Measurements from ENCODE around the gene KCNK4.
"Not testable (repeated sequence)": the region's sequence is repeated elsewhere in the genome, so short reads cannot be mapped to it uniquely, and the experiment has no call there.

The KCNK4 gene

DNA sequence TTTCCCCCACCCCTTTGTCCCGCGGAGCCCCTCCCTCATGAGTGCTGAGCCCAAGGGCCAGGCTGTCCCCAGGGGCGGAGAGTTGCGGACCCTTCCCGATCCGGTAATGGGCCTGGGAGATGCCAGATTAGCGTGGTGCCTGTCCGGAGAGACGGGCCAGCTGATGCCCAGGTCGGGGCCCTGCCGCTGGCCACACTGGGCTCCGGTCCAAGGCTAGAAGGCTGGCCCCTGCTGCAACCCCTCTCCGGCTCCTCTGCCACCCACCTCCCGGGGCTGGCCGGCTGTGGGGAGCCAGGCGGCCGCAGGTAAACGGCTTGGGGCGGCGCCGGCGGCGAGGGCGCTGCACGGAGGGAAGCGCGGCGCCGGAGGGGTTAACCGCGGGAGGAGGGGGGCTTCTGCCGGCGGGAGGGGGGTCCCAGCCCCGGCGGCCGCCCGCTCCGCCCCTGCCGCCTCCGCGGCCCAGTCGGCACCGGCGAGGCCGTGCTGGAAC lies at the start of gene KCNK4:
Gene KCNK4, plus strand, starts transcription at position 41 of the 490 bp plus-strand sequence. CDS start 1,717 bp downstream, outside the sequence.
- no peak for DNase-seq (ENCODE audit: low spot score)

DNA sequence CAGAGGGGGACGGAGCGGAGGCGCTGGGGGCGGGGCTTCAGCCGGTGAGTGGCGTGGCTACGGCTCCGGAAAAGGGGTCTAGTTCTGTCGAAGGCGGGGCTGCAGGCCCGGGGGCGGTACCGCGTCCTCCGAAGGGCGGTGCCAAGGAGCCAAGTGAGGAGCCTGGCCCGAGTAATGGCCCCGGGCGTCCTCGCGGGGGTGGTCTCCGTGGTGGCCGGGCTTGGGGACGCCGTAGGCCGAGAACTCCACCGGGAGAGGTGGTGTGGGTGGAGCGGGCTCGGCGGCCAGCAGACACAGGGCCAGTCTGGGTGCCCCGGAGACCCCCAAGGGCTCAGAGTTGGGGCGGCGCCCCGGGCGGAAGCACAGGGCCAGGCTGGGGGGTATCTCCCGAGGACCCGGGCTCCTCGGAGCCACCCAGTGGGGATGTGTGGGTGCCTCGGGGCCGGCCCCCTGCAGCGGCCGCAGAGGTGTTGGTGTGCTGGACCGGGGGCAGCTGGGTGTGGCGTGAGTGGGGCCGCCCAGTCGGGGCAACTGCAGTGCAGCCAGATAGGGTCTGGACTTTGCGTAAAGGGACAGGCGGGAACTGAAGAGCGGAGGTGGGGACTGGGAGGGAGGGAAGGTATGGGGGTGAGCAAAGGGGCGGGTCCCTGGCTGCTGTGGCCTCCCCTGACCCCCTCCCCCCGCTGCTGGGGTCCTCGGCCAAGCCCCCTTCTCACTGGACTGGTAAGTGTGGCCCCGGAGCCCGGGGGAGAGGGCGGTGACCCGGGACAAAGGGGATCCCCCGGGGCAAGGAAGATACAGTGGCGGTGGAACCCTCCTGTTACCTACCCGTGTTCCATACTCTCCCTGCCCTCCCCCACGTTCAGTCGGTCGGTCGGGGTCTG lies 49.4 kb upstream of the KCNK4 start:
- no peak for DNase-seq (ENCODE audit: low spot score)

DNA sequence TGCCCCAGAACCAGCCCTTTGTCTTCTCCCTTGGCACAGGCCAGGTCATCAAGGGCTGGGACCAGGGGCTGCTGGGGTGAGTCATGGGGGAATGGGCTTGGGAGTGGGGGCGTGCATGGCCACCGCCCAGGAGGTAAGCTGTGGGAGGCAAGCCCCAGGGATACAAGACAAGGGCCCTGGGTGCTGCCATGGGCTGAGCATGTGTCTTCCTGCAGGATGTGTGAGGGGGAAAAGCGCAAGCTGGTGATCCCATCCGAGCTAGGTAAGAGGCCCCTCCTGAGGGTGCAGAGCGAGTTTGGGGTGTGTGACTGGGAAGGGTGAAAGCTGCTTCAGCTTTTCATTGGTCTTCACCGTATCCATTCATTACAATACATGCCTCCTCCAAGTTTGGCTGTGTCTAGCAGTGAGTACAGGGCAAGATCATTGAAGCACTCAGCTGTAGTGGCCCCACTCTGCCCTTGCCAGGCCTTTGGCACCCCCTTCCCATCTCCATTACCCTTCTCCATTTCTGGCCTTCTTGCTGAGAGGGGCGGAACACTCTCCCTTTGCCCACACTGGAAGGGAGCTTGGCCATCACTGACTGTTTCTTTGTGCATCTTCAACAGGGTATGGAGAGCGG lies 47.8 kb upstream of the KCNK4 start:
- no peak for DNase-seq (ENCODE audit: low spot score)

DNA sequence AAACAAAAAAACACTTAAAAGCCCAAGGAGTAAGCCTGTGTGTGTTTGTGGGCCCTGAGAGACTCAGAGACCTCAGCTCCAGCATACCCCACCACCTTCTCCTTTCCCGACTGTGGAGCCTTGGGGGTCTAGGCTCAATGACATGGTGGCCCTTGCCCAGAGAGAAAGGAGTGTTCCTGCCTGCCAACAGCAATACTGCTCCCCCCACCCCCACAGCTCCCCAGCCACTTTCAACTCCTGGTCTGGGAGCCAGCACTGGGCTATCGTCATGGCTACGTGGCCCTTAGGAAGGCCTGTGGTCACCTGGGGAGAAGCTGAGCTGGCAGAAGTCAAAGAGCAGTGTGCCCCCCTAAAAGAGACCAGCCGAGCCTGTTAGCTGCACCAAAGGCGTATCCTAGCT lies 47.0 kb upstream of the KCNK4 start:
- no peak for DNase-seq (ENCODE audit: low spot score)

DNA sequence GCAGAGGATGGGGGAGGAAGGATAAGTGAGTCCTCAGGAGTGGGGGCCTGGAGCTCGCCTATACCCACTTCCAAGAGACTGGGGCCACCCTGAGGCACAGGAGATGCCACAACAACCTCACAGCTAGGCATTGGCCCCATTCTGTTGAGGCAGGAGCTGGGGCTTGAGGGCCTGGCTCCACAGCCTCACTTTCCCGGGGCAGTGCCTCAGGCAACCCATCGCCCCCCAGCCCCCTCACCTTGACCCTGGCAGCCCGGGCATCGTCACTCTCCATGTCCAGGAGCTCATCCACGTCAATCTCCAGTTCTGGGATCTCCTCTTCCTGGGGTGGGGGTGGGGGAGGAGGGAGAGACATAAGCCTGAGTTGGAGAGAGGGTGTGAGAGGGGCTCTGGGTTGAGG lies 46.1 kb upstream of the KCNK4 start:
- no peak for DNase-seq (ENCODE audit: low spot score)

DNA sequence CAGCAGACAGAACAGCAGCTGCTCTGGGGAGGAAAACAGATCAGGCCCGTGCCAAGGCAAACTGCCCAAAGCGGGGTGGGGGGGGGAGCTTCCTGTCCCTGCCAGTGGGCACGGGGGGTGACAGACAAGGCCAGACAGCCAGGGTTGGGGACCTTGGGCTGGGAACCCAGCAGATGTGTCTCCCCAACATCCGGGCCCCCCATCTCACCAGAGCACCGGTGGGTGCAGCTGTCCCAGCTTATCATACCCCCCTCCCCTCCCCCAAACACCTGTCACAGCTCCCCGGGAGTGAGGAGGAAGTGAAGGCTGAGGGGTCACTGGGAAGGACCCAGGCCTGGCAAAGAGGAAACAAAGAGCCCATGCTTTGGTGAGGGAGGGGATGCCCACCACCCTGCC lies 45.7 kb upstream of the KCNK4 start:
- peak; percentile 43 for DNase-seq (ENCODE audit: low spot score)

DNA sequence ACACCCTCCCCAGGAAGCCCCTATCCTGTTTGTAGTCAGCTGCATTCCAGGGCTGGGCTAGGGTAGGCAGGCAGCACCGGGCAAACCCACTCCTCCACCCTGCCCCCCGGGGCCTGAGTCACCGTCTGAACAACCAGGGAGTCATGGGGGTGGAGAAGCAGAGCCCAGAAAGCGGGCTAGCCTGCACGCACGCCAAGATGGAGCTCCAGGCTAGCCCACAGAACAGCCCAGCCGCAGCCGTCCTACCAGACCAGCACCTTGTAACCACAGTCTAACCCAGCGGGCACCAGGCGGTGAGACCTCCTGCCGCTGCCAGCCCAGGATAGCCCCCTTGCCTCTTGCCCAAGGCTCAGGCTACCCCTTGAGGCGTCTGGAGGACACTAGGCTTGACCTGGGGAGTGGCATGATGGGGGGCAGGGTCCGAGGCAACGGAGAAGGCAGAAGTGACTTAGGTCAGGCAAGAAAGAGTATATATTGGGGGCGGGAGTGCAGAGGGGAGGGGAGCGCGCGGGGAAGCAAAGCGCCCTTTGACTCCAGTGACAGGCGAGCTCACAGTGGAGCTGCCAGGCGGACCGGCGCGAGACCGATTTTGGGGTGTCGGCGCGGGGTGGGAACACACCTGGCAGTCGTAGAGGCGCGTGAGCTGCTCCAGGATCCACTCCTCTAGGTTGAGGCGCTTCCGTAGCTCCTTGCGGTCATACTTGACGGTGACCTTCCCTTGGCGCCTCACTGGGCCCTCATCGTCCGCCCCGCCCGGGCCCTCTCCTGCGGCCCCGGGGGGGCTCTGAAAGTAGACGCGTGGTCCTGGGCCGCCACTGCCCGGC lies 45.1 kb upstream of the KCNK4 start:
- DNase-seq (ENCODE audit: low spot score) = peak; percentile 74

DNA sequence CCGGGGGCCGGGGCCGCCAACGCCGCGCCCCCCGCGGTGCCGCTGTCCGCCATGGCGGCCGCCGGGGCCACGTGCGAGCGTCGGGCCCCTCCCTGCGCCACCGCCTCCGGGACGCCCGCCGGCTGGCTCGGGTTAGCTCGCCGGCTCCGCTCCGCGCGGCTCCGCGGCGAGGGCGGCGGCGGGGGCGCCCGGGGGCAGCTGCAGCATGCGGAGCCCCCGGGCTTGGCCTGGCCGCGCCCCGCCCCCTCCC lies 44.6 kb upstream of the KCNK4 start:
- not testable (repeated sequence) for DNase-seq (ENCODE audit: low spot score)

DNA sequence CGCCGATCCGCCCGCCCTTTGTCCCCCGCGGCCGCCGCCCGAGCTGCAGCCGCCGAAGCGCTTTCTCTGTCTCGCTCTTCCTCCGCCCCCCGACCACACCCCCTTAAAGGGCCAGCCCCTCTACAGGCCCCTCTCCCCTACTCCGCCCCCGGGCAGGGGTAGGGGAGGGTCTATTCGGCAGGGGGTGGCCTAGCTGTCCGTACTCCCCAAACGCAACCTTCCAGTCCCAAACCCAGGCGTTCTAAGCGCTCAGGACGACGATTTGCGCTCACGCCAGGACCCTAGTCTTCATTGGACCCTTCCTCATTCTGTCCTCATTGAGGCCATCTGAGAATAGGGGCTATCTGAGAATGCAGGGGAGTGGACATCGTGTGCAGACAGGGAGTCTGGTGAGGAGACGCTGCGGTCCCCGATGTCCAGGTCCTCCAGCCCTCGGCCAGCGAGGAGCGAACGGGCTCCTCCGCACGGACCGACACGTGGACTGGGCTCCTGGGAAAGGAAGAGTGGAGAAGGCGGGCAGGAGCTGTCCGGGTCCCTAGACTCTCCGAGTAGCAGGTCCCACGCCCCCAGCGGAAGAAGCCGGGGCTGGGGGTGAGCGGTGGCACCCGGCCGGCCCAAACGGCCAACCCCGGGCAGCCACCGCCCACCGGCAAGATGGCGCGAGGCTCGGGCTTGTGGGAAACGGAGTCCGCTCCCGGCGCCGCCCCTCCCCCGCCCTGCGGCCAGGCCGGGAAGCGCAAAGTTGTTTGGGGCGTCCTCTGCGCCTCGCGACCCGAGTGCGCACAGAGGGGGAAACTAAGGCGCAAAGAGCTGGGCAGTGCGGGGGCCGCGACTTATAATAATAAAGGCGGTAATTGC lies 44.0 kb upstream of the KCNK4 start, which contains the start of gene PPP1R14B:
Gene PPP1R14B, minus strand, starts transcription at position 73 of the 858 bp plus-strand sequence. CDS start 270 bp downstream, outside the sequence.
- DNase-seq (ENCODE audit: low spot score) = peak; percentile 76

DNA sequence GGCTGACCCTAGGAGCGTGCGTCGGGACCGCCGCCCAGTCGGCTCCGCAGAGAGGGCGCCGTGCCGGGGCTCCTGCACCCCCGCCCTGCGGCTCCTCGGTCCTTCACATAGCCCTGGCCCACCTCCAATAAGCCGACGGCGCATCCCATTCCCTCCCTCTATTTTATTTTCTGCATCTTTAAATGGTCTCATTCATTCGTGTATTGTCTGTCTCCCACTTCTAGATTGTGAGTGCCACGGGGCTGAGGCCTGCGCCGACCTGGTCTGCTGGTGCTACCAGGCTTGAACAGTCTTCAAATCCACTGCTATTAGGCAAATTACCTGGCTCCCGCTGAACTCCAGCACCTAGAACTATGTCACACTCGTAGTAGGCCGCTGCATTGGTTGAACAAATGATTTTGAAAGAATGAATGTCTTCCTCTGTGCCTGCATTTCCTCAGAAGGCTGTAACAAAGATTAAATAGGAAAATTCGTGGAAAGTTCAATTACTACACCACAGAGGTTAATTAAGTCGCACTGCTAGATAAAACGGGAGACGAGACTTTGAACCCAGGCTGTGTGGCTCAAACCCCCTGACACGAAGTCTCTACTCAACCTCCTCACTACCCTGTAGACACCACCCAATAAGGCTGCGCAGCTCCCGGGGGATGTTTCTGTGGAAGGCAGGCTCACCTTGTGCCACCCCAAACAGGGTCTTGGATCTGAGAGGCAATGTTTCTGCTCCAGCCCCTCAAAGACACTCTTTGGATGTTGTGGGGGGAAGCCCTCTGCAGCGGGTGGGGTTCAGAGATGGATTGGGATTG lies 43.2 kb upstream of the KCNK4 start:
- DNase-seq (ENCODE audit: low spot score) = no peak

DNA sequence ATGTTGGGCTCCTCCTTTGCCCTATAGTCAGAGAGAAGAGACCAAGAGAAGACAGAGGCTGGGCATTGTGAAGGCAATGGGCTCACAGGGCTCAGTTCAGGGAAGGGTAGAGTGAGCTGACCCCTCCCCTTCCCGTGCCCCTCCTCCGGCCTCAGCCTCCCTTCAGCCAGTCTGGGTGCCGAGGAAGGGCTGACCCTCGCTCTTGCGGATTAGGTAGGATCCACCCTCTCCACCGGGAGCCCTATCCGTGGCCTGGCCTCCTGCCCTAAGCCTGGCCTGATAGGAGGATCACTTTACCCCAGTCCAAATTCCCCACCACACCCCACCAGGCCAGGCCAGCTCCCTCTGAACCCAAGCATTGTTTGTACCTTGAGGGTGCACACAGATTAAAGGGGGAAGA lies 42.5 kb upstream of the KCNK4 start:
- DNase-seq (ENCODE audit: low spot score) = no peak

DNA sequence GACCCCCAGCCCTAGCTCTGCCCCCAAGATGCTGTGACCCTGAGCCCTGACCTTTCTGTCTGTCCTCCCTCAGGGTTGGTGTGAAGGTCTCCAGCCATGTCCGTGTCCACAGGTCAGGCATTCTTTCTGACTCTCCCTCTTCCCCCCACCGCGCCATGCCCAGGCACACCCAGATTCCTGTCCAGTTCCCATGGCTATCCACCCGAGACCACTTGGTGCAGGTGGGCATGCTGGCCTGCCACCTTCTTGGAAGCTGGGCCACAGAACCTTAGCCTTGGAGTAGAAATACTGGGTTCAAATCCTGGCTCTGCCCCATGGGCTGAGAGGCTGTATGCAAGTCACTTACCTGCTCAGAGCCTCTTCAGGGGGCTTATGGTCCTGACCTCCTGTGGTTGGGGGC lies 42.1 kb upstream of the KCNK4 start:
- no peak for DNase-seq (ENCODE audit: low spot score)

DNA sequence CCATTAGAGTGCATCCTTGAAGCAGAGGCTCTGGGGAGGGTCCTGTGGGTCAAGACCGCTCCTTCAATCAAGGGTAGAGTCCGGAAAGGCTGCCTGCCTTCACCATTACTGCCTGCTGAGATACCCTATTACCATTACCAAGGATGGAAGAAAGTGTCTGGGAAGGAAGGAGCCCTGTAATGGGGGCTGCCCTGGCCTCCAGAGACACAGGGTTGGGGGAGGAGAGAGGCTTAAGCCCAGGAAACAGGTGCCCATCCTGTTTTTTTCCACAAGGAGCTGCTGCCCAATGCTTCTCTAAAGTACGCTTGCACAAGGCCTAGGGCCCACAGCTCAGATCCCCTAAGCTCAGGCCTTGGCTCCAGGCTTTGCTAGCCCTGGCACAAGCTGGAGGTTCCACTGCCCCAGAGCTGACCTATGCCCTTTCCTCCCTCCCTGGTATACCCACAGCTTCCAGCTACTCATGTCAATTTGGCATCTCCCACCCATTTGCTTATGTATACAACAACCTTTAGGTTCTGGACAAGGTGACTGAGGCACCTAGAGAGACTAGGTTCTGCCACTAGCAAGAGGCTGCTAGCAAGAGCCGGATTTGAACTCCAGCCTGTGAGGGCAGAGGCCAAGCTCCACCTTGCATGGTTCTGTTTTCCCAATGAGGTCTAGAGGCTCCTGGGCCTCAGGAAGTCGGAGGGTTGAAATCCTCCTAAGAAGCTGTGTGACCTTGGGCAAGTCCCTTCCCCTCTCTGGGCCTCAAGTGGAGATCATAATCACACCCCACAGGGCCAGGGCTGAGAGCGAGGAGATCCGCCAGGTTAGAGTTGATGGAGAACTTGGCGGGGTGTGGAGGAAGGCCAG lies 41.3 kb upstream of the KCNK4 start:
- no peak for DNase-seq (ENCODE audit: low spot score)

DNA sequence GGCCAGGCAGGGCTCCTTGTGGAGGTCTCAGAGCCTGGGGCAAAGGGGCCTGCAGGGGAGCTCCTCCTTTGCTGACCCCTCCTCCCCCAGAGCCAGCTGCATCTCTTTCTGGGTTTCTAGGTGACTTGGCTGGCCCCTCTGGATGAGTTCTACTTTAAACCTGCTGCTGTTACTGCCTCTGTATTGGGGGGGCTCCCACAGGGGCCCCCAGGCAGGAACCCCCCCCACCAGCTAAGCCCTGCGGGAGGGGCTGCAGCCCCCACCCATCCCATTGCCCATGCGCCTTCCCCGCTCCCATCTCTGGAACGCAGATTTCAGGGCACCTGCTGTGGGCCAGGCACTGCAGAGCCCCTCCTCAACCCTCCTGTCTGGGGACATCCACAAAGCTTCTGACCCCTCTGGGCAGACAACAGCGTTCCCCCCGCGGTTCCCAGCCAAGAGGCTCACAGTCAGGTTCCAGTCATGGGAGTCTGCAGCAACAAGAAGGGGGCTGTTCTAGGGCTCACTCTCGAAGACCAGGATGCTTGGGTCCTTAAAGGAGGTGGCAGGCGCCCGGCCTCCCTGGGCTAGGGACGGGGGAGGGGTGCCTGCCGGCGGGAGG lies 40.6 kb upstream of the KCNK4 start:
- DNase-seq (ENCODE audit: low spot score) = no peak

DNA sequence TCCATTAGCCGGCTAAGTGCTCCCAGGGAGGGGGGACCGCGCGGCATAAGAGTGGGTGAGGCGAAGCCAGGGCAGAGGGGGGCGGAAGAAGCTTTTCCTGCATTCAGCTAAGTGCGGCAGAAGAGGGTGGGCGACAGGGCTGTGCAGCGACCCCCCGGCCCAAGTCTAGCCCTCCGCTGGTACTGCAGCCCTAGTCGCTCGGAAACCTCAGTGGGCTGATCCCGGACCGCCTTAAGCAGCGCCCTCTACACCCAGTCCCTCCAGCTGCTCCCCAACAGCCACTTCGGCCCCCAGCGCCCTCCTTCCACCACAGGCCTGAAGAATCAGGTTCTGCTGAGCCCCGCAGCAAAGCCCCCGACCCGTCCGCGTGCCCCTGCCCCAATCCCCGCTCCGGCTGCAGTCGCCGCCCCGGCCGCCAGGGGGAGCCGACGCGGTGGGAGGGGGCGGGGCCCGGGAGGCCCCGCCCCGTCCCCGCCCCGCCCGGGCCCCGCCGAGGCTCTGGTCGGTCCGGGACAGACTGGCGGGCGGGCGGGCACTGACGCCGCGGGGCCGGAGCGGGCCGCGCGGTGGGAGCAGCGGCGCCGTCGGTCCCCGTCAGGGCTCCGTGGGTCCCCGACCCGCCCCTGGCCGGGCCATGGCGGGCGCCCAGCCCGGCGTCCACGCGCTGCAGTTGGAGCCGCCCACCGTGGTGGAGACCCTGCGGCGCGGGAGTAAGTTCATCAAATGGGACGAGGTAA lies 39.9 kb upstream of the KCNK4 start, which contains the start of gene PLCB3:
Gene PLCB3, plus strand, starts transcription at position 515 of the 737 bp plus-strand sequence. Its CDS starts 120 bp downstream, at position 635.
- DNase-seq (ENCODE audit: low spot score) = peak; percentile 48

DNA sequence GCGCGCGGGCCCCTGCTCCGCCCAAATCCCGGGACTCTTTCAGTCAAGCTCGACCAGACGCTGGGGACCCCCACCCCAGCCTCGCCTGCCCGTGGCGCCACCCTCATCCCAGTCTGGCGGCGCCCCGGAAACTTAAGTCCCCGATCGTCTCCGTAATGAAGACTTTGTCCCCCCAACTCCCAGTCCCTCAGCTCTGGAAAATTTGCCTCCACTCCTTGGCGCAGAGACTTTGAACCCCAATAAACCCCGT lies 39.4 kb upstream of the KCNK4 start:
- DNase-seq (ENCODE audit: low spot score) = no peak

DNA sequence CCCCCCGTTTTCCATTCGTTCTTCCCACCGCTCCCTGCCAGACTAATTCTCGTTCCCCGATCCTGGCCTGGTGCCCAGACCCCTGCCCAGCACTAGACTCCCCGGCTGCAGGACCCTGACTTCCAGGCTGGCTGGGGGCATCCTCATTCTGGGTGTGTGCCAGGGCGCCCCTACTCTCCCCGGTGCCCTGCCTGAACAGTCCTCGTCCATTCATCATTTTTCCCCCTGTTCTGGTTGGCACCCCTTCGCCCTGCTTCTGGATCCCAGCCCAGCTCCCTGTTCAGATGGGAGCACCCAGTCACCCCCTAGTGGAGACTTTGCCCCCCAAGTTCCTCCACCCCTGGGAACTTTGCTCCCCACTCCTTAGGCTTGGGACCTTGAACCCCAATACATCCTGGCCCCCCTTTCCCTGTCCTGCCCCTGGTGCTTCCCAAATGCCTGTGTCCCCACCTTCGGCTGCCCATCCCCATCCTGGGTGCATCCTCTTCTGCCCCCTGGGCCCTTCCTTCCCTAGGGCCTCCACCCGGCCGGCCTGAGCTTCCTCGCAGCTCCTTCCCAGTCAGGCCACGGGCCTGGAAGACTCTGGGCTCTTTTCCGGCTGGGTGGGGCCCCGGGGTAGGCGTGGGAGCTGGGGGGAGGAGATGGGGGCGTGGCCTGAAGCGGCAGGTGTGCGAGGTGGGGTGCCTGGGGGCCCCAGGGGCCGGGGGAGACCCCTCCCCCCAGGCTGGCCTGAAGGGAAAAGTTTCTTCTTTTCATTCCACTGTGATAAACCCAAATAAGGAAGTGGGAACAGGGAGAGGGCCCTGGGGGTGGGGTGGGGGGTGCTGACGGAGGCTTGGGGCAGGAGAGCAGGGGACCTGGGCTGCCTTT lies 38.9 kb upstream of the KCNK4 start:
- no peak for DNase-seq (ENCODE audit: low spot score)

DNA sequence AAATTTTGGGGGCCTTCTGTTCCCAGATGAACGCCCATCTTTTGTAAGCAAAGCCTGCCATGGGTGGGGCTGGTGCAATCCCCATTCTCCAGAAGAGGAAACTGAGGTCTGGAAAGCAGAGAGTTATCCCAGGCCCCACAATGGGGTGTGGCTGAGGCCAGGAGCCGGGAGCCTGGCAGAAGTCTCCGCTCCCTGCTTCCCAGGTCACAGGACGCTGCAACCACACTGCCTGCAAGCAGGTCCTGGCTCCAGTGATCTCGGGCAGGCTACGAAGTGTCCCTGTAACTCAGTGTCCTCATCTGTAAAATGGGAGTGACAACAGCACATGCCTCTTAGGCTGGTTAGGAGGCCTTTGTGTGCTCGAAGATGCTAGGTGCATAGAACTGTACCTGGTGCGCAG lies 38.1 kb upstream of the KCNK4 start:
- DNase-seq (ENCODE audit: low spot score) = no peak

Data from CD4-positive, alpha-beta T cell treated with Interleukin-6 at 100 ng/mL for 8 hours (primary cell).